T-helper 1 cell (primary cell): ENCODE measurements around the gene UBE2Q1.

Source experiments
- DNase-seq, 5 donors: peaks; one replicate each; pipeline ENCODE4 v3.0.0-alpha.2; 2012 to 2020

Gene UBE2Q1

DNA sequence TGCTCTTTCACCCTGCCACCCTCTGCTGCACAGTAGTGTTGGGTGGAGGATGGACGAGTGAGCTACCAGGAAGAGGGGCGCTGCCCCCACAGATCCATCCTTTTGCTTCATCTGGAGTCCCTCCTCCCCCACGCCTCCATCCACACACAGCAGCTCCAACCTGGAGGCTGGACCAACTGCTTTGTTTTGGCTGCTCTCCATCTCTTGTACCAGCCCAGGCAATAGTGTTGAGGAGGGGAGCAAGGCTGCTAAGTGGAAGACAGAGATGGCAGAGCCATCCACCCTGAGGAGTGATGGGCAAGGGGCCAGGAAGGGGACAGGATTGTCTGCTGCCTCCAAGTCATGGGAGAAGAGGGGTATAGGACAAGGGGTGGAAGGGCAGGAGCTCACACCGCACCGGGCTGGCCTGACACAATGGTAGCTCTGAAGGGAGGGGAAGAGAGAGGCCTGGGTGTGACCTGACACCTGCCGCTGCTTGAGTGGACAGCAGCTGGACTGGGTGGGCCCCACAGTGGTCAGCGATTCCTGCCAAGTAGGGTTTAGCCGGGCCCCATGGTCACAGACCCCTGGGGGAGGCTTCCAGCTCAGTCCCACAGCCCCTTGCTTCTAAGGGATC is 17.6 kb upstream of the UBE2Q1 start:
- DNase-seq, result no peak

DNA sequence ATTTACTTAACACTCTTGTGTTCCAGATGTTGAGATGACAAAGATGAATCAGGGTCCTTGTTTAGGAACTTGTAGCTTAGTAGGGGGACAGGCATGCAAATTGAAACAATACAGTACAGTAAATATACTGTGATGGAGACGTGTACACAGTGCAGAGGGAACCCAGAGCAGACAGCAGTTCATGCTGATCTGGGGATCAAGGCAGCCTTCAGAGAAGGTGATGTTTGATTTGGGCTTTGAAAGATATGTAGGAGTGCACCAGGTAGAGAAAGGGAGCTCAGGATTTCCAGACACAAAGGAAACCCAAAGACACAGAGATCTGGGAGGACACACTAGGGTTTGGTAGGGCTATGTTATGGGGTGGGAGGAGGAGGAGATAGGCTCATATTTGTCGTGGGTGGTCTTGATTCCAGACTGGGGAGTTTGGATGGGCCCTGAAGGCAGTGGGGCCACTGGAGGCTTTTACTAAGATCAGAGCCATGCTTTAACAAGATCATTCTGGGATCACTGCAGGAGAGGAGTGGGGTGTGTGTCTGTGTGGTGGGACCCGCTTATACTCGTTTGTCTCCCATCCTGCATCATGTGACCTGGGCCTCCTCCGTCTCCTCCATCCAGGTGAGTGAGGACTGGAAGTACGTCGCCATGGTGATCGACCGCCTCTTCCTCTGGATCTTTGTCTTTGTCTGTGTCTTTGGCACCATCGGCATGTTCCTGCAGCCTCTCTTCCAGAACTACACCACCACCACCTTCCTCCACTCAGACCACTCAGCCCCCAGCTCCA is 16.9 kb upstream of the UBE2Q1 start:
- DNase-seq, result no peak

DNA sequence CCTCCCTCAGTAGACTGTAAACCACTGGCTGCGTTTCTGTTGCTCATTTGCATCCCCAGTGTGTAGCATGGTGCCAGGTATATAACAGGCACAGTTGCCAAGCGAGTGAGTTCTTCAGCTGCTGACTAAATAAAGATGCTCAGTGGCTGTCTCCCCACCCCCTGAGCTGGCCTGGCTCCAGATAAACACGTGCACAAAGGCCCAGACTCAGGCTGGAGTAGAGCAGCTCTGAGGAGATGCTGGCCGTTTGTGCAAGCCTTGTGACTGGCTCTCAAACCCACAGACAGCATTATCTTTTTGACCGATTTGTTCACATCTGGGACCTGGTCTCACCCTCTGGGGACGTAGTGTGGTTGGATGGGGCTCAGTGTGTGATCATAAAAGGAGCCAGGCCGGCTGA is 16.3 kb upstream of the UBE2Q1 start:
- no peak for DNase-seq

DNA sequence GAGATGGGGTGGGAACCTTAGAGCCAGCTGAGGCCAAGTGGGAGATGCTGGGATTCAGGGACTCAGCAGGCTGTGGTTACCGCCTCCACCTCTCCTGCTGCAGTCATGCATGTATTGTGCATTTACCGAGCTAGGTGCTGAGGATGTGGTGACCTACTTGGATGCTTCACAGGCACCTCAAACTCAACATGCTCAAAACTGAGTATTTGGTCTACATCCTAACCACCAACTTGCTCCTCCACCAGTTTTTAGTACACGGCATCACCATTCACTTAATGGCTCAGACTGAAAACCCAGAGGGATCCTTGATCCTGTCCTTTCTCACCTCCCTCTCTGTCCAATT is 14.7 kb upstream of the UBE2Q1 start:
- no peak for DNase-seq

DNA sequence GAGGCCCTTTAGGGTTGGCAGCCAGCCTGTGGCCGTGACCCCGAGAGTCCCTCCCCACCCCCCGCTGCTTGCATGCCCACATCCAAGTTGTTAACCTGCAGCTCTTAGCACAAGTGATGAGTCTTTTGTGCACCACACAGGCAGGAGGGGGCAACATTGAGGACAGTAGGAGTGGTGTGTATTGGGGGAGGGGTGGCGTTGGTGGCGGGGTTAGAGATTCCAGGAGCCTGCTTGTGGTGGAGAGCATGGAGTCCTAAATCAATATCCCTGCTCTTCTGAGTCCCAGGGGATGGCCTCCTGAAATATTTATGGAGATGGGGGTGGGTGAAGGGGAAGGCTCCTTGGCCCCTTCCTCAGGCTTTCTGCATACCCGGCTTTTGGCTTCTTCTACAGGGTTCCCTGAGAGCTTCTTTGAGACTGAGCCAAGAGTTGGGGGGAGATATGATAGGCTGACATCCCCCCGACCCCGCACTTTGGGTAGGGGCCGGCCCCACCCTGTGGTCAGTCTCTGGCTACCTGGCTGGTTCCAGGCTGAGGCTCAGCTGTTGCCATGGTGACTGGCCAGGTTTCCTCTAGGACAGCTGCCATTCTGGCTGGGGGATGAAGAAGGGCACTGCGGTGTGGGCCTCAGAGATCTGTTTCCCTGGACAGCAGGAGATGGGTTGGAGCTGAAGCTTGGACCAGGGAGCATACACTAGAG is 14.2 kb upstream of the UBE2Q1 start:
- DNase-seq, result no peak

DNA sequence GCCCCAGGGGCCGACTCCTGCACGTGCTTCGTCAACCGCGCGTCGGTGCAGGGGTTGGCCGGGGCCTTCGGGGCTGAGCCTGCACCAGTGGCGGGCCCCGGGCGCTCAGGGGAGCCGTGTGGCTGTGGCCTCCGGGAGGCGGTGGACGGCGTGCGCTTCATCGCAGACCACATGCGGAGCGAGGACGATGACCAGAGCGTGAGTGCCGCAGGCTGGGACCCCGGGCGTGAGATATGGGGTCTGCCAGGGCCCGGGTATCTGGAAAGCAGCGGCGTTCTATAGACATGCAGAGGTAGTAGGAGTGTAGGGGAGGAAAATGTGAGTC is 13.5 kb upstream of the UBE2Q1 start:
- no peak for DNase-seq

DNA sequence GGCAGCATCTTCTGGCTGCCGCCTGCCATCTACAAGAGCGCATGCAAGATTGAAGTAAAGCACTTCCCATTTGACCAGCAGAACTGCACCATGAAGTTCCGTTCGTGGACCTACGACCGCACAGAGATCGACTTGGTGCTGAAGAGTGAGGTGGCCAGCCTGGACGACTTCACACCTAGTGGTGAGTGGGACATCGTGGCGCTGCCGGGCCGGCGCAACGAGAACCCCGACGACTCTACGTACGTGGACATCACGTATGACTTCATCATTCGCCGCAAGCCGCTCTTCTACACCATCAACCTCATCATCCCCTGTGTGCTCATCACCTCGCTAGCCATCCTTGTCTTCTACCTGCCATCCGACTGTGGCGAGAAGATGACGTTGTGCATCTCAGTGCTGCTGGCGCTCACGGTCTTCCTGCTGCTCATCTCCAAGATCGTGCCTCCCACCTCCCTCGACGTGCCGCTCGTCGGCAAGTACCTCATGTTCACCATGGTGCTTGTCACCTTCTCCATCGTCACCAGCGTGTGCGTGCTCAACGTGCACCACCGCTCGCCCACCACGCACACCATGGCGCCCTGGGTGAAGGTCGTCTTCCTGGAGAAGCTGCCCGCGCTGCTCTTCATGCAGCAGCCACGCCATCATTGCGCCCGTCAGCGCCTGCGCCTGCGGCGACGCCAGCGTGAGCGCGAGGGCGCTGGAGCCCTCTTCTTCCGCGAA is 12.9 kb upstream of the UBE2Q1 start:
- no peak for DNase-seq

DNA sequence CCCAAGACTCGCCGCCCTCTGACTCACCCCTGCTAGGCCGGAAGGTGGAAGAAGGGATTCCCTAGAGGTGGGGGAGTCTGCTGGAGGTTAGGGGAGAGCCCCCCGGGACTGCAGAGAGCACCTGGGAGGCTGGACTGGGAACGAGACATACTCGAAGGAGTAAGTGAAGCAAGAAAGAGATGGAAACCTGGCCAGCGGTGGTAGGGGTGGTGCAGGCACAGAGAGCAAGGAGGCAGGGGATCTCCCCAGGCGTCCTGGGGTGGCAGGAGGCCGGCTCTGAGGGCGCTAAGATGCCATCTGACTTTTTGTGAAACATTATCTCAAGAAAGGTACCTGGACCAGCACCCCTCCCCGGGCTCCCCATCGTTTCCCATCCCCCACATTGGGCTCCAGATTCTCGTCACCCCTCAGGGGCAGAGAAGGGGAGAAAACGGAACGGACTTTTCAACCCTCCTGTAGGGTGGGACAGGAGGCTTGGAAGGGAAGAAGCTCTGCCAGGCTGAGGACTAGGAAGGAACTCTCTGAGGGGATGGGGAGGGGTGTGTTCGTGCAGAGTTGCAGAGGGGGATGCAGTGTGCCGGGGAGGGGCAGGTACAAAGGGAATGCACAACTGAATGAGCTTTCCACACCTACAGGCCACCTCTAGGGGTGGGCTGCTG is 9.8 kb upstream of the UBE2Q1 start:
- no peak for DNase-seq

DNA sequence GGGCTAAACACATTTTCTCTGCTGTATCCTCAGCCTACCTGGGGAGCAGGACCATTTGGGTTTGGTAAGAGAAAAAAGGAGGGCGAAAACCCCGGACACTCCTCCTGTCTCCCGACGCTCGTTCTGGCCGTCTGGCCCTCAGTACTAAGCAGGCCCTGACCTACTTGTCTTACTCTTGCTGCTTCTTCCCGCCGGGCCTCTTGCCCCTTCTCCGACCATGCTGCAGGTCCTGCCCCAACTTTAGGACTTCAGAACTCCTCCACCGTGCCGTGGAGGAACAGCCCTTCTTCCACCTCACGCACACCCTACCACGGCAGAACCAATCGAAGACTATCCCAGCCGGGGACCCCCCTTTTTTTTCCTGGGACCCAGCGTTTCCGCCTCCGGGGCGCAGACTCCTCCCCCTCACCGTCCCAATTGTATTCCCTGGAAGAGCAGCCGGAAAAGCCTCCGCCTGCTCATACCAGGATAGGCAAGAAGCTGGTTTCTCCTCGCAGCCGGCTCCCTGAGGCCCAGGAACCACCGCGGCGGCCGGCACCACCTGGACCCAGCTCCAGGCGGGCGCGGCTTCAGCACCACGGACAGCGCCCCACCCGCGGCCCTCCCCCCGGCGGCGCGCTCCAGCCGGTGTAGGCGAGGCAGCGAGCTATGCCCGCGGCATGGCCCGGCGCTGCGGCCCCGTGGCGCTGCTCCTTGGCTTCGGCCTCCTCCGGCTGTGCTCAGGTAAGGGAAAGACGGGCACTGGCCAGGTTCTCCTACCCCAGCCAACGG is 9.1 kb upstream of the UBE2Q1 start, which contains the start of gene CHRNB2:
CHRNB2 (plus strand) TSS at position 393 of the 771 bp plus-strand sequence; CDS start at position 660, 267 bp downstream.
- peak; percentile 54 to 73 (median 62) for DNase-seq

DNA sequence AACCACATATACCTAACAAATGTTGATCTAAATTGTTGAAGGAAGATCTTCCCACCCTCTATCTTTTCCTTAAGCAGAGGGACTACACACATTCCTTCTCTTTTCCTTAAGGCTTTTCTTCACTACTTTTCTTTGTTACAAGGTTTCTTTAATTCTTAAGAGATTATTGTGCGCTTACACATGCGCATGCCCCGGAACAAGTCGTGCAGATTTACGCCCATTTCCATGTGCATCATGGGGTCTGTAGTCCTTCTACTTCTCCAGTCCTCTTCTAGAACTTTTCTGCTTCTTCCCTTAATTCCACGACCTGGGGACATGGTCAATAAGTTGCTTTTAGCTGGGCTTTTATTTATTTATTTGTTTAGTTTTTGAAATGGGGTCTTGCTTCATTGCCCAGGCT is 7.4 kb upstream of the UBE2Q1 start:
- no peak for DNase-seq

DNA sequence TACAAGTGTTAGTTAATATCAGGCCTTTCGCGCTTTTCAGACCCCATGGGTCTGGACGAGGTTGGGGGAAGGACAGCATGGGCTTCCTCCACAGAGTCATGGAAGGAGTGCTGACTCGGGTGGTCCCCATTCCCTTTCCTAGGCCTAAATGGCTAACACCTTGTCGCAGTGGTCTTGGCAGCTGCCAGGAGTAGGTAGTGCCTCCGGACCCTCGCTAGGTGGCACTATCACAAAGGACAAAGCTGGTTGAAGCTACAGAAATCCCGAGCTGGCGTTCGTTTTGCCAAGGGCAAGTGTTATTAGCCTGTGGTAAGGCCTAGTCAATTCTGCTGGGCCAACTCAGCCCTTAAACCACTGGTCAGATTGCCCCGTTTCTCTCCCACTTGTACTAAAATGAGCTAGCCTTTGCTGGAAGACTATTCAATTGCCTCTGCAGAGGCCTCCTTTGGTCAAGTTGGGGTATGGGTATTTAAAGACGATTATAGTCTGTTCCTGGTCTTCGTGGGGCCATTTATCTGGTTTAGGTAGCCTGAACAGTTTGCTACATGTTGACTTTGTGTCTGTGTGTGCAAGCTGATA is 1.1 kb upstream of the UBE2Q1 start:
- peak; percentile 63 to 83 (median 76) for DNase-seq

DNA sequence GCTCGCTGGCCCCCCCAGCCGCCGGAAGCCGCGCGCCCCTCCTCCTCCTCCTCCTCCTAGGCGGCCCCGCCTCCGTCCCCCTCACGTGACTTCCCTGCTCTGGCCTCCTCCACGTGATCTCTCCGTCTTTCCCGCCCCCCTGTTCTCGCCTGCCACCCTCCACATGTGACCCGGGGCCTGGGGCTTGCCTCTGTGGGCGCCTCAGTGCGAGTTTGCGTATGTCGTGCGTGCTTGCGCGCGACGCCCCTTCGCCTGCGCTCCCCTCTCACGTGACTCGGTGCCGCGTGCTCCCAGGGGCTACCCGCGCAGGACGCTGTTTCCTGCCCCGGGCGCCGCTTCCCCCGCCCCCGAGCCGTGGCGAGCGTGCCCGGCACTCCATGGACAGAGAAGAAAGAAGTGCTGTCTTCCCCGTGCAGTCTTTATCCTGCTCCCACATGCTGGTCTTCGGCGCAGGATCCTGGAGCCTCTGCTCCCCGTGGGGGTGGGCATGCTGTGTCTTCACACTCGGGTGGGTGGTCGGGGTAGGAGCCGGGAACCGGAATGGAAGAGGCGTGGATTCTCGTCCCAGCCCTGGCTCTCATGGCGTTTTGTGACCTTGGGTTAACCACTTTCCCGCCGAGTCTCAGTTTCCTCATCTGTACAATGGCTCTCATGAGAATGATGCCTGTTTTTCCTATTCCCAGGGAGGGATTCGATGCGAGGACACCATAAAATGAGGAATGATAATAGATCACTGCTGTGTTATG is 431 bp upstream of the UBE2Q1 start:
- peak; percentile 99 to 100 (median 100) for DNase-seq

DNA sequence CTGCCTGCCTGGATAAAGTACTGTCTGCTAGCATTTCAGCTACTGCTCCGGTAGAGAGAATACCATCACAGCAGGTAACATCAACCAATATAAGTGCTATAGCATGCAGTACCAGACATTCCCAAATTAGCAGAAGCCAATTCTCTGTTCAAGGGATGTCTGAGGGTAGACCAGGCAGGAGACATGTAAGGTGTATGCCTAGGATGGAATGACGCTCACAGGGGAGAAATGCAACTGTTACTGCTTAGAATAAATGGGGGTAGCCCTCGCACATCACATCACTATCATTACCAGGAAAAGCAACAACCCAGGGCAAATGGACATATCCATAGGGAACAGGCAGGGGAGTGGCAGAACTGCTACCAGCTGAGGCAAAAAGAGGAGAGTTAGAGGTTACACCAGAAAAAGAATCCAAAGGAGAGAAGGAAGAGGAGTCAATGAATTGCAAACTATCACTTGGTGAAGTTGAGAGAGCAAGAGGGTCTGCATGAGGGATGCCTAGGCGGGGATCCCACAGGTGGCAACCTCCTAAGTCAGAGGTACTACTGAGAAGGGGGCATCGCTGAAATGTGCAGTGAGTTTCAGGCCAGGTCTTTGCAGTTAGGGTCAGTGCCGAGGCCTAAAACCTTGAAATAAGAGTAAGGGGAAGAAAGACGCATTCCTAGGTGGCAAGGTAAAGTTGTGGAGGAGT is 1.1 kb downstream of the UBE2Q1 start:
- DNase-seq, result no peak

DNA sequence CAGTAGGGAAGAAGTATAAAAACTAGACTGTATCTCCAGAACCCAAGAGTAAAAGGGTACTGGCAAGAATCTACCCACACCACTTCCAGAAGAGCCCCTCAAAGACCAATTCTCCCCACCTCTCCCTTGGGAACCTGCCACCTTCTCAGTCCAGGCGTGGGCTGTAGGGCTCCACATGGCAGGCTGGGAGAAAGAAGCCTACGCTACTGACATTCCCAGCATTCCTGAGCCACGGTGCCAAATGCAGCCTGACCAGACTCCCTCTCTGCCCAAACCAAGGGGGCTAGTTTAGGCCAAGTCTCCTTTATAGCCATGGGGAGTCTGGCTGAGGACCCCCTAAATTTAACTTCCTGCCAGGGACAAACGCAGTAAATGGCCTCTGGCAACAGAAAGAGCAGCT is 2.0 kb downstream of the UBE2Q1 start:
- no peak for DNase-seq

DNA sequence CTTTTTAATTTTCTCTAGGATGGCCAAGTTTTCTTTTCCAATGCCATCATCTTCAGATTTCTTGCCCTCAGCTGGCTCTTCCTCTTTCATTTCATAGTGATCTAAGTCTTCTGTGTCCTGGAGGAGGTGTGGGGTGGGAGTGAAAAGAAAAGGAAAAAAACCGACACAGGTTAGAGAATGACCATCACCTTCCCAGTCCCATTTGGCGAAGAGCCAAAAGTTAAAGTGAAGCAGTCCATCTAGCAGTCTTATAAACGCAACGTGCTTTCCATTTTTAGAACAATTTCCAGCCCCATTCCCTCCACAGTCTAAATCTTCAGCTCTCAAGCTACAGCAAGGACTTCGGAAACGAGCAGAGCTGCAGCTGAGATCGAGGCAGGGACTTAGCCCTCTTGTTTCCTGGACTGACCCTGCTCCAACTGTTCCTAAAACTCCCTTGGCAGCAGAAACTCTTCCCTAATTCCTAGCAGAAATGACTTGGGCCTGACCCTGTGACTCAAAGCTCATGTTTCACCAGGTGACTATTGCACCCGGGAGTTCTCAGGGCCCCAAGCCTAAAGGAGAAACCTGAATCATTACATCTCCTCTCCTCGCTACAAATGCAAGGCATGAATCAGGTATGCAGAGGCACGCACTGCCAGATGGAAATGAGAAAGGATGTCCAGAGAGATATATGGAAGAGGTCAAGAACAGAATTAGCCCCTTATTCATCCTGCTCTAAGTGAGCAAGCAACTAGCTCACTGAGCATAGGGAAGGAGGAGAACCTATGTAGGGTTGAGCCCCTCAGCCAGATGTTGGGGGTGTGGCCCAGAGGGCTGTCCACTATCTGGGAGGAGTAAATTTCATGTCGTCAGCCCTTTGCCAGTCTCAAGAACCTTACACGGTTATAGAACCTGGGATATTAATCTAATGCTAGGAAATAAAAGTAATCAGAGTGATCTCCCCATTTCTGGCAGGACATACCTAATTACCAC is 5.1 kb downstream of the UBE2Q1 start:
- no peak for DNase-seq

DNA sequence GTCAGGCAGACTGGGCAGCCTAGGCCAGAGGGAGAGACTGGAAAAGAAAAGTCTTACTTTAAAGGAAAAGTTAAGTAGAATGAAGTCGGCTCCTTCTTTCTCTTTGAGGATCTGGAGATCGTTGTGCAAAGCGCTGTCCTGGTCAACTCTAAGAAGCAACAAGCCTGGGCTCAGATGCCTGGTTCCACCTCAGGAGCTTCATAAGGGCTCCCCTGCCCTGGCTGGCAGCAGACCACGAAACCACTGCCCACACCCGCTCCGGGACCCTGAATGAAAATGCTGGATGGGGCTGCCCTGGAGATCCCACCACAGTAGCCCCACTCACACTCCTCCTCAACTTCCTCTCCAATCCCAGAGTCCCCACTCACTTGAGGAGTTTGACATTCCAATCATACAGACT is 6.4 kb downstream of the UBE2Q1 start:
- no peak for DNase-seq

DNA sequence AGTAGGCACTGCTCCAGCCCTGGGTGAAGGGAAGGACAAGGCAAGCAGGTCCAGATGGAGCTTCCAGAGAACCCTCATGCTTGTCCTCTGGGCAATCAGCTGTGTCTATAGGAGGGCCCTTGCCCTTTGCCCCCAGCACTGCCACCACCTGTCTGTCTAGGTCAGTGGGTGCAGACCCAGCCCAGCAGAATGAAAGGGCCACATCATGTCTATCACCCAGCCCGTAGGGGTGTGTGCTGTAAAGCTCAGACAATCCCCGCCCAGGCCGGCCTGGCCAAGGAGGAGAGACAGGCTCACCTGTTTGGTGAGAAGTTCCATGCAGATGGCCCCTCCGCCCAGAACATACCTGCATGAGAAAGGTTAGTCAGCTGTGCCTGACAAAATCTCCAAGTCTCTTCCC is 7.0 kb downstream of the UBE2Q1 start:
- no peak for DNase-seq

DNA sequence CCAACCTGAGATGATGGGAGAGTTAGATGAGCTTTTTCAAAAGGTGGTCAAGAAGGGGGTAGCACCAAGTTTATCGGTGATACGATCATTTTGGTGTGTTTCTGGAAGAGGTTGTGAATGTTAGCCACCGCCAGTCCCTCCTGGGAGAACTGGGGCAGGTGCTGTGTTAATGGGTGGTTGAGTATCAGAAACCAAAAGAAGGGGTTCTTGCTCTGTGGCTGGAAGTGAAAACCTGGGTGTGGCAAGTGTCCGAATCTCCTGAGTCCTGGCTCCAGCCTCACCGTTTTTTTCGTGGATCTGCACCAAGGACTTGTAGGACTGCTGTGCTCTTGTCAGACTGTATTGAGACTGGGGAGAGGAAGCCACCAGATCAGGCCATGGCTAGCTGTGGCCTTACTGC is 7.8 kb downstream of the UBE2Q1 start:
- no peak for DNase-seq

DNA sequence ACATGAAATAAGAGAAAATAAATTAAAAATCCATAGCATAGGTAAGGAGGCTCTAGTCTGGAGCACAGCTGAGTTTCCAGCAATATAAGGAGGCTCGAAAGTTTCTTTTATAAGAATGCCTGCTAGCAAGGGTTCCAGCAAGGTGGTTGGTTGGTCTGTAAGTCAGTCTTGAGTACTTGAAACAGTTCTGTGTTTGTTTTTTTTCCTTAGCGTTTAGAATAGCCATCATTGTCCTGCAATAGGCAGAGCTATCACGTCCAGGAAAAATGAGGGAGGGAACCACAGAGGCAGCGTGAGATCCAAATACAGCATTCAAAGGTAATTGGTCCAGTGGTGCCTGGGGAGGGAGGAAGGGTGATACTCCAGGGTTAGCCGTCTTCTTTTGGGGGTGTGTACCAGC is 8.4 kb downstream of the UBE2Q1 start:
- DNase-seq, result no peak
